Mammary epithelial cell (primary cell): ENCODE measurements around the gene HMCN2.

Experiments
- CTCF ChIP-seq, 2 donors: IDR thresholded peaks in 1 of 2; conservative IDR thresholded peaks in 1 of 2; 2 replicates each; pipeline ENCODE4 v1.5.1; 2011 to 2012; ENCODE audit warnings: inconsistent platforms in 2 of 2, low read length in 2 of 2, mild to moderate bottlenecking in 2 of 2, control low read depth in 1 of 2, low read depth in 1 of 2; ENCODE audit not compliant: insufficient read depth in 1 of 2; ENCODE audit errors: extremely low read depth in 1 of 2
- EZH2 ChIP-seq: IDR thresholded peaks from 2 replicates; pipeline ENCODE4 v1.6.1; 2012; ENCODE audit warnings: low read length, inconsistent platforms, borderline replicate concordance

GRCh38 chr9:130225071-130225470, 40.5 kb upstream of the HMCN2 start:
- TF ChIP-seq CTCF (conservative IDR thresholded peaks at IDR 0.05 in 1 of 2, IDR thresholded peaks at IDR 0.05 in 1 of 2; ENCODE audit: extremely low read depth in 1 of 2, insufficient read depth in 1 of 2, low read depth in 1 of 2, low read length in 2 of 2) (no peak), EZH2 (no peak)
